Right atrium auricular region (tissue), 2 donors: ENCODE results near the gene LACTBL1. TPM values are rescaled to one million over a fixed set of nuclear protein-coding genes. Genes with fewer than 3 reads are reported as not detected.

ENCODE experiments used
- DNase-seq: peaks from one replicate; pipeline ENCODE4 v3.0.0-alpha.2; 2019; ENCODE audit warnings: low spot score
- H3K27ac ChIP-seq, 2 donors: fragments of 200-600 bp; sonication (generic); 1 replicate in 1 of 2; 2 replicates in 1 of 2; pipeline ENCODE4 v1.5.1; 2016 to 2019
- H3K27me3 ChIP-seq, 2 donors: fragments of 200-600 bp; sonication (generic); one replicate each; pipeline versions ENCODE4 v1.5.1 to v1.6.0; 2017 to 2019
- H3K36me3 ChIP-seq: fragments of 200-600 bp; sonication (generic); one replicate; pipeline ENCODE4 v1.5.1; 2016
- H3K4me1 ChIP-seq, 2 donors: fragments of 200-600 bp; sonication (generic); one replicate each; pipeline versions ENCODE4 v1.5.1 to v1.6.0; 2017 to 2019
- H3K4me3 ChIP-seq, 2 donors: fragments of 200-600 bp; sonication (generic); 1 replicate in 1 of 2; 2 replicates in 1 of 2; pipeline ENCODE4 v1.5.1; 2017 to 2019; ENCODE audit warnings: mild to moderate bottlenecking in 1 of 2, moderate library complexity in 1 of 2
- H3K9me3 ChIP-seq, 2 donors: fragments of 200-600 bp; sonication (generic); one replicate each; pipeline ENCODE4 v1.5.1; 2019
- total RNA-seq, 2 donors: library from RNA; depleted of rRNA; stranded (reverse); fragments of >200 nt; gene quantifications; one replicate each; pipeline ENCODE4 v1.1.0, GENCODE V29; 2016
- TF ChIP-seq, protein P1 (sequence below), 2 donors: fragments of 200-600 bp; sonication (generic); IDR thresholded peaks; one replicate each; pipeline ENCODE4 v1.5.1; 2019; ENCODE audit warnings: antibody characterized with exemption in 2 of 2

Gene LACTBL1
- total RNA-seq, 2 donors from 2014 or later, result not detected

- no peak overlapping the region for H3K4me3 ChIP-seq
- peaks cover 0 to 8% of the 10 kb centered on the region in 2 donors for H3K4me1 ChIP-seq
- H3K27ac ChIP-seq, result no peak overlapping the region
- no peaks in the 10 kb centered on the region for H3K9me3 ChIP-seq
- DNase-seq, result no peak
- H3K36me3 ChIP-seq, result no peaks in the 10 kb centered on the region
- no peaks in the 10 kb centered on the region for H3K27me3 ChIP-seq
- TF ChIP-seq, protein P1, sequence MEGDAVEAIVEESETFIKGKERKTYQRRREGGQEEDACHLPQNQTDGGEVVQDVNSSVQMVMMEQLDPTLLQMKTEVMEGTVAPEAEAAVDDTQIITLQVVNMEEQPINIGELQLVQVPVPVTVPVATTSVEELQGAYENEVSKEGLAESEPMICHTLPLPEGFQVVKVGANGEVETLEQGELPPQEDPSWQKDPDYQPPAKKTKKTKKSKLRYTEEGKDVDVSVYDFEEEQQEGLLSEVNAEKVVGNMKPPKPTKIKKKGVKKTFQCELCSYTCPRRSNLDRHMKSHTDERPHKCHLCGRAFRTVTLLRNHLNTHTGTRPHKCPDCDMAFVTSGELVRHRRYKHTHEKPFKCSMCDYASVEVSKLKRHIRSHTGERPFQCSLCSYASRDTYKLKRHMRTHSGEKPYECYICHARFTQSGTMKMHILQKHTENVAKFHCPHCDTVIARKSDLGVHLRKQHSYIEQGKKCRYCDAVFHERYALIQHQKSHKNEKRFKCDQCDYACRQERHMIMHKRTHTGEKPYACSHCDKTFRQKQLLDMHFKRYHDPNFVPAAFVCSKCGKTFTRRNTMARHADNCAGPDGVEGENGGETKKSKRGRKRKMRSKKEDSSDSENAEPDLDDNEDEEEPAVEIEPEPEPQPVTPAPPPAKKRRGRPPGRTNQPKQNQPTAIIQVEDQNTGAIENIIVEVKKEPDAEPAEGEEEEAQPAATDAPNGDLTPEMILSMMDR (IDR thresholded peaks at IDR 0.05), result no peak
Measured at GRCh38 chr1:22913421-22914141, 59.1 kb downstream of the LACTBL1 start.

- no peak for DNase-seq
- peaks cover 0 to 8% of the 10 kb centered on the region in 2 donors for H3K4me1 ChIP-seq
Measured at GRCh38 chr1:22912311-22912710, 60.4 kb downstream of the LACTBL1 start.

GRCh38 chr1:22910986-22911651 lies 61.5 kb downstream of the LACTBL1 start:
- Histone ChIP-seq H3K36me3 (no peaks in the 10 kb centered on the region), H3K4me1 (peaks cover 0 to 3% of the 10 kb centered on the region in 2 donors), H3K27me3 (no peaks in the 10 kb centered on the region), H3K4me3 (no peak overlapping the region), H3K27ac (no peak overlapping the region), H3K9me3 (no peaks in the 10 kb centered on the region)
- TF ChIP-seq, protein P1 (IDR thresholded peaks at IDR 0.05), result no peak
- DNase-seq, result no peak

More at GRCh38 chr1:22912311-22912710, 60.4 kb downstream of the LACTBL1 start:
- Histone ChIP-seq H3K36me3 (no peaks in the 10 kb centered on the region), H3K27me3 (no peaks in the 10 kb centered on the region), H3K9me3 (no peaks in the 10 kb centered on the region), H3K4me3 (no peak overlapping the region), H3K27ac (no peak overlapping the region)
- TF ChIP-seq, protein P1 (IDR thresholded peaks at IDR 0.05), result no peak

GRCh38 chr1:22910286-22910685 lies 62.4 kb downstream of the LACTBL1 start:
- TF ChIP-seq, protein P1 (IDR thresholded peaks at IDR 0.05), result no peak
- DNase-seq, result no peak
- H3K27me3 ChIP-seq, result no peaks in the 10 kb centered on the region
- no peaks in the 10 kb centered on the region for H3K36me3 ChIP-seq
- no peaks in the 10 kb centered on the region for H3K9me3 ChIP-seq
- no peak overlapping the region for H3K4me3 ChIP-seq
- no peak overlapping the region for H3K27ac ChIP-seq
- no peaks in the 10 kb centered on the region for H3K4me1 ChIP-seq

- no peaks in the 10 kb centered on the region for H3K9me3 ChIP-seq
- TF ChIP-seq, protein P1 (IDR thresholded peaks at IDR 0.05), result no peak
Measured at GRCh38 chr1:22908880-22909426, 63.7 kb downstream of the LACTBL1 start.

More at GRCh38 chr1:22908880-22909426, 63.7 kb downstream of the LACTBL1 start:
- Histone ChIP-seq H3K4me1 (no peaks in the 10 kb centered on the region), H3K36me3 (no peaks in the 10 kb centered on the region), H3K27ac (no peak overlapping the region), H3K4me3 (no peak overlapping the region), H3K27me3 (no peaks in the 10 kb centered on the region)
- DNase-seq, result no peak
